Osteoblast (primary cell): ENCODE results near the gene NCKAP5. TPM values are rescaled to one million over a fixed set of nuclear protein-coding genes. Genes with fewer than 3 reads are reported as not detected.

Experiments
- DNase-seq: peaks from one replicate; pipeline ENCODE4 v3.0.0; 2011; ENCODE audit warnings: low spot score, mixed read lengths; ENCODE audit not compliant: insufficient read length; ENCODE audit errors: missing footprints
- H2AFZ ChIP-seq: 2 replicates; pipeline ENCODE4 v1.6.0; 2011; ENCODE audit warnings: mild to moderate bottlenecking, low read length
- H3K27ac ChIP-seq: 2 replicates; pipeline ENCODE4 v1.5.1; 2011; ENCODE audit warnings: mild to moderate bottlenecking, low read depth, low read length, moderate library complexity
- H3K27me3 ChIP-seq: 2 replicates; pipeline ENCODE4 v1.6.0; 2012; ENCODE audit warnings: mild to moderate bottlenecking, control low read depth, inconsistent platforms, low read length, moderate library complexity; ENCODE audit not compliant: insufficient read depth
- H3K36me3 ChIP-seq: 2 replicates; pipeline ENCODE4 v1.5.1; 2011; ENCODE audit warnings: mild to moderate bottlenecking, low read length, control low read depth, moderate library complexity; ENCODE audit not compliant: insufficient read depth
- H3K4me1 ChIP-seq: 2 replicates; pipeline ENCODE4 v1.5.1; 2011; ENCODE audit warnings: mild to moderate bottlenecking, low read length, control low read depth, moderate library complexity; ENCODE audit not compliant: insufficient read depth
- H3K4me2 ChIP-seq: 2 replicates; pipeline ENCODE4 v1.6.0; 2011; ENCODE audit warnings: mild to moderate bottlenecking, low read length; ENCODE audit not compliant: insufficient read depth
- H3K4me3 ChIP-seq: fragments of 200-600 bp; sonication (generic); 3 replicates; pipeline ENCODE4 v1.5.1; 2012; ENCODE audit warnings: mild to moderate bottlenecking, low read length, inconsistent platforms; ENCODE audit not compliant: insufficient read depth
- H3K79me2 ChIP-seq: 2 replicates; pipeline ENCODE4 v1.6.0; 2012; ENCODE audit warnings: mild to moderate bottlenecking, low read length, control low read depth, inconsistent platforms; ENCODE audit not compliant: insufficient read depth
- H3K9me3 ChIP-seq: 2 replicates; pipeline ENCODE4 v1.5.1; 2011; ENCODE audit warnings: low read depth, low read length, control low read depth
- H4K20me1 ChIP-seq: 2 replicates; pipeline ENCODE4 v1.6.0; 2012; ENCODE audit warnings: mild to moderate bottlenecking, low read length, control low read depth; ENCODE audit not compliant: insufficient read depth
- CTCF ChIP-seq: IDR thresholded peaks from 2 replicates; pipeline ENCODE4 v1.5.1; 2011; ENCODE audit warnings: mild to moderate bottlenecking, low read depth, low read length, moderate library complexity; ENCODE audit errors: extremely low read depth
- total RNA-seq: library from RNA; depleted of rRNA; stranded (reverse); fragments of >200 nt; gene quantifications from 2 replicates; pipeline ENCODE4 v1.2.3, GENCODE V29; 2012

The NCKAP5 gene
- total RNA-seq, 1 donor: 1.8 TPM

GRCh38 chr2:132804051-132804450 is 764.2 kb downstream of the NCKAP5 start:
- DNase-seq: peak; percentile 47
- Histone ChIP-seq H2AFZ (no peak overlapping the region), H3K9me3 (no peaks in the 10 kb centered on the region), H3K79me2 (no peaks in the 10 kb centered on the region), H4K20me1 (no peaks in the 10 kb centered on the region), H3K27ac (peak overlapping the region; percentile 47), H3K4me3 (no peak overlapping the region), H3K4me1 (peaks cover 15% of the 10 kb centered on the region), H3K27me3 (no peaks in the 10 kb centered on the region), H3K36me3 (no peaks in the 10 kb centered on the region), H3K4me2 (peak overlapping the region; percentile 17)
- no peak for TF ChIP-seq CTCF

- H3K27ac ChIP-seq: no peak overlapping the region
- H3K79me2 ChIP-seq: no peaks in the 10 kb centered on the region
- H3K4me2 ChIP-seq: no peak overlapping the region
- no peak for TF ChIP-seq CTCF
- H3K27me3 ChIP-seq: no peaks in the 10 kb centered on the region
- H3K4me3 ChIP-seq: no peak overlapping the region
- no peaks in the 10 kb centered on the region for H4K20me1 ChIP-seq
- H3K36me3 ChIP-seq: no peaks in the 10 kb centered on the region
- no peak for DNase-seq
- H2AFZ ChIP-seq: no peak overlapping the region
- peaks cover 14% of the 10 kb centered on the region for H3K4me1 ChIP-seq
- no peaks in the 10 kb centered on the region for H3K9me3 ChIP-seq
Measured at GRCh38 chr2:132798341-132798740, 769.9 kb downstream of the NCKAP5 start.

- Histone ChIP-seq H3K27ac (peak overlapping the region; percentile 49), H3K36me3 (no peaks in the 10 kb centered on the region), H2AFZ (no peak overlapping the region), H4K20me1 (no peaks in the 10 kb centered on the region), H3K4me1 (peaks cover 14% of the 10 kb centered on the region), H3K4me2 (peak overlapping the region; percentile 22), H3K4me3 (no peak overlapping the region), H3K79me2 (no peaks in the 10 kb centered on the region), H3K27me3 (no peaks in the 10 kb centered on the region), H3K9me3 (no peaks in the 10 kb centered on the region)
- TF ChIP-seq CTCF: no peak
- peak; percentile 83 for DNase-seq
Measured at GRCh38 chr2:132797556-132797955, 770.7 kb downstream of the NCKAP5 start.

- Histone ChIP-seq H3K4me1 (peaks cover 14% of the 10 kb centered on the region), H3K27me3 (no peaks in the 10 kb centered on the region), H3K4me2 (peak overlapping the region; percentile 22), H3K4me3 (no peak overlapping the region), H2AFZ (no peak overlapping the region), H3K27ac (peak overlapping the region; percentile 49), H3K79me2 (no peaks in the 10 kb centered on the region), H4K20me1 (no peaks in the 10 kb centered on the region), H3K36me3 (no peaks in the 10 kb centered on the region), H3K9me3 (no peaks in the 10 kb centered on the region)
- DNase-seq: no peak
- TF ChIP-seq CTCF: no peak
Measured at GRCh38 chr2:132797071-132797470, 771.2 kb downstream of the NCKAP5 start.
